Stimulated activated CD8-positive, alpha-beta memory T cell treated with anti-CD3 and anti-CD28 coated beads, Interleukin-7, amount 100 ng/mL, for 1 hour (primary cell): ENCODE results near the gene RETREG2.

Source experiments
- DNase-seq, 2 donors: peaks; one replicate each; pipeline ENCODE4 v3.0.0-alpha.2; 2020; ENCODE audit warnings: low read depth in 2 of 2

The RETREG2 gene

DNA sequence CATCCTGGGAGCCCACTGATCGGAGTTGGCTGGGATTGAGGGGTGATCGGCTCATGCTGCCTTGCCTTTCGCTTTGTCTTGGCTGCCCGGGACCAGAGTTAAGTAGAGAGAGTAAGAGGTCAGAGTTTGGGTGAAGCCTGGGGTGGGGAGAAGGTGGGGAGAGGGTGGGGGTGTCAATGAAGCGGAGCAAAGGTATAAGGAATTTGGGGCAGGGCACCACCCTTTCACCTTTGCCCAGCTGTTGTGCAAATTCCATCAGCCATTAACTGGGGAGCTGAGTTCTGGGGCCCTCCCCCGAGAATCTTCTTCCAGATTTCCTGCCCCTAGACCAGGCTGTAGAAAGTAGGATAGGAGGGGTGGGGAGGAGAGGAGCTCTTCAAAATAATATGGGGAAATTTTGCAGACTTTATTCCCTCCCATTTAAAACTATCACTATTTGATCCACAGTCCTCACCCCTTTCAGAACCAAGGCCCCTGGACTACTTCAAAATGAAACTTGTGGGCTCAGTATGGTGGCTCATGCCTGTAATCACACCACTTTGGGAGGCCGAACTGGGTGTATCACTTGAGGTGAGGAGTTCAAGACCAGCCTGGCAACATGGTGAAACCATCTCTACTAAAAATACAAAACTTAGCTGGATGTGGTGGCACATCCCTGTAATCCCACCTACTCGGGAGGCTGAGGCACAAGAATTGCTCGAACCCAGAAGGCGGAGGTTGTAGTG, 8.0 kb upstream of the RETREG2 start, which contains the start of gene SLC23A3:
SLC23A3 (minus strand) TSS at position 100 of the 725 bp plus-strand sequence; CDS start at position 55, 45 bp downstream.
- DNase-seq, result no peak

DNA sequence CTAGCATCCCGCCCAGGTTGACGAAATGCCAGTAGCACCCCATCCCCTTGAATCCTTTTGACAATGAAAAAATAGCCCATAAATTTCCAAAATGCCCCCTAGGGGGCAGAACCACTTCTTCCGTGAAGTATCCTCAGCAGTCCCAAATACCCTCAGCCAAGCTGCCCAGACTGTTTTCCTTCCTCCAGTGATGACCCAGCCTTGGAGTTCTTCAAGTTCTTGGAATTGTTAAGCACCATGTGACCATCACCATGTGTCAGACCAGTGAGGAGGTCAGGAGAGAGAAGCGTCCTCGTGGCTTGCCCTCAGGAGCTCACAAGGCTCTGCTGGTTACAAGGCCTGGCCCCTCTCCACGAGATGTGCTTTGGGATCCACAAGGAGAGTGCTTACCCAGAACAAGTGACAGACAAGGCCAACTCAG, 6.8 kb upstream of the RETREG2 start:
- DNase-seq, result no peak

DNA sequence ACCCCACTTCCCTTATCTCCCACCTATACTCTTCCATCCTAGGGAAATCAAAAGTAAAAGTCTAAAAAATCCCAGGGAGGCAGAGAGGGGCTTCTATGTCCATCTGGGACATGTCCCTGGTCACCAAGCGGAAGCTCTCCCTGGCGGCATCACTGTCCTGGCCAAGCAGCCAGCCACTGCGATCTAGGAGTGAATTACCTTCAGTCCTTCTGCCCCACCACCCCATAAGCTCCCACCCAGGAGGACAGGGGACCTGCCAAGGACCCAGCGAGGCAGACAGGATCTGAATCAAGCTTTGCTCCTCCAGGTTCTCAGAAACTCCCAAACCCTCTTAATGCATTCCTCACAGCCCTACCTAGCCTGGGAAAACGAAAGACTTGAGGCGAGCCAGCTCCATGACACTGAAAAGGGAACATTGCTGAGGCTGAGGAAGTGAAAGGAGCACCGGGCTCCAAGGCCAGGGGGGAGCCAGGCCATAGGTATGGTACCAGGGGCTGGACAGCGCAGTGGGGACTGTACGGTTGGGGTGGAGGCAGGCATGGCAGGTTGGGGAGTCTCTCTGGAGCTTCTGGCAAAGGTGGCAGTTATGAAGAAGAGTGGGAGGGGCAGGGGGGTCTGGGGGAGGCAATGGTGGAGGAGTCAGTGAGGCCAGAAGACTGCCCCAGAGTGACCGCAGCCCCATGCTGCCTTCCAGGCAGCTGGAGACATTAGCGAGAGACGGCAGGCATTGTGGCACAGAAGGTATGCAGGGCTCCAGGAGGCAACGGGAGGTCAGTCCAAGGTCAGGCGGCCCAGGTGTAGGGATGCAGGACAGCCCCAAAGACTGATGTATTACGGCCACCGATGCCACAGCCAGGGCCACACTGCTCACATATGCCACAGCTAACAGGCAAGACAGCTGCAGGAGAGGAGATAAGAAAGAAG, 5.6 kb upstream of the RETREG2 start:
- DNase-seq, result no peak

DNA sequence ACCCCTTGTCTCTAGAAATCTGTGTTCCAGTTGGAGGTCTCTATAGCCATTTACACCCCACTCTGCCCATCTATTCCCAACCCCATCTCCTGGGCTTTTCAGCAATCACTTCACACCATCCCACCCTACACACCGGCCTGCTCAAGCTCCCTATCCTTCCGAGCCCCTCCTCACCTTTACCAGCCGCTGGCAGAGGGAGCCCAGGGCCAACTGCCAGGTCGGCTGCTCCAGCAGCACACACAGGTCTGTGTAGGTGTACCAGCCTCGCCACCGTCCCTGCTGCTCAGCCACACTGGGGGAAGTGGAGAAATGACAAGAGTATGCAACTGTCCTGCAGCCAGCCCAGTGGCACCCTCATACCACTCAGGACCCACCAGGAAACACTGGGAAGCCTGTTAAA, 4.9 kb upstream of the RETREG2 start:
- DNase-seq, result no peak

DNA sequence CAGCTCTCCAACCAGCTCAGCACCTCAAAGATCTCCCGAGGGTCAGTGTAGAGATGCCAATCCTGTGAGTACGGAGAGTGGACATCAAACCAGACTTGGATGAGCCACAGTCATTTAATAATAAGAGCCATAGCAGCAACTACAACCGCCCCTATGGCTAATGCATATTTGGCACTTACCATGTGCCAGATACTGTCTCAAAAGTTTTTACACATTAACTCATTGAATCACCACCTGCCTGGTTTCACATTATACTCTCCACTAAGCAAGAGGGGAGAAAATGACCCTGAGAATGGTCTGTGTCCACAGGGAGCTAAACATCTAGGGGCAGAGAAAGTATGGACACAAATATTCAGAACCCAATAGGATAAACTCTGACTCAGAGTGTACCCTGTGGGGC, 3.9 kb upstream of the RETREG2 start:
- no peak for DNase-seq

DNA sequence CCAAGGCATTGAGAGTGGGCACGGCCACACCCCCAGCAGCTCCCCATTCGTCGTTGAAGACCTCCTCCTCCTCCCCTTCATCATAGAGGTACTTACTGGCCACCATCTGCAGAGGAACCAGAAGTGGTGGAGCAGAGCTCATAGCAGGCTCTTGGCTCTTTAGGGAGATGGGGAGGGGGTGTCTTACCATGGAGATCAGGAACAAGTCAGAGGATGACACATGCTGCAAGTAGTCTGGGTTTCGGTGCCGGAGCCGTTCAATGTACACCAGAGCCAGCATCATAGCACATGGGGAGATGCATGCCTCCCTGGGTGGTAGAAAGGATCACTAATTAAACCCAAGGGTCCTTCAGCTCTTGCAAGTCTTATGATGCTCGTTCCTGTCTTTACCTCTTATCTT, 3.3 kb upstream of the RETREG2 start:
- DNase-seq, result no peak

DNA sequence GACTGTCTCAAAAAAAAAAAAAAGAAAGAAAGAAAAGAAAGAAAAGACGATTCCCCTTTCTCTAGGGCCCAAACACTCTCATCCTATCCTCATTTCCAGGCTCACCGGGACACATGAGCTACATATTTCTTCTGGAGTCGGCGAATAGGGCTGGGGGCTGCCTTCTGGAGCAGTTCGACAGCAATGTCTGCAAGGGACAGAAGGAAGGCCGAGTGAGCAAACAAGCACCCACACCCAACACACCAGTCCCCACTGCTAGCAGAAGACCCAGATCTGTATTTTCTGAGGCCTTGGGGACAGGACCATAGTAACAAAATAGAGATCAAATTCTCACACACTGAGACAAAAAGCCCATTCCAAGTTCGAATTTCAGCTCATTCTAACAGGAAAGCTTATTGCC, 2.6 kb upstream of the RETREG2 start:
- DNase-seq, result no peak

DNA sequence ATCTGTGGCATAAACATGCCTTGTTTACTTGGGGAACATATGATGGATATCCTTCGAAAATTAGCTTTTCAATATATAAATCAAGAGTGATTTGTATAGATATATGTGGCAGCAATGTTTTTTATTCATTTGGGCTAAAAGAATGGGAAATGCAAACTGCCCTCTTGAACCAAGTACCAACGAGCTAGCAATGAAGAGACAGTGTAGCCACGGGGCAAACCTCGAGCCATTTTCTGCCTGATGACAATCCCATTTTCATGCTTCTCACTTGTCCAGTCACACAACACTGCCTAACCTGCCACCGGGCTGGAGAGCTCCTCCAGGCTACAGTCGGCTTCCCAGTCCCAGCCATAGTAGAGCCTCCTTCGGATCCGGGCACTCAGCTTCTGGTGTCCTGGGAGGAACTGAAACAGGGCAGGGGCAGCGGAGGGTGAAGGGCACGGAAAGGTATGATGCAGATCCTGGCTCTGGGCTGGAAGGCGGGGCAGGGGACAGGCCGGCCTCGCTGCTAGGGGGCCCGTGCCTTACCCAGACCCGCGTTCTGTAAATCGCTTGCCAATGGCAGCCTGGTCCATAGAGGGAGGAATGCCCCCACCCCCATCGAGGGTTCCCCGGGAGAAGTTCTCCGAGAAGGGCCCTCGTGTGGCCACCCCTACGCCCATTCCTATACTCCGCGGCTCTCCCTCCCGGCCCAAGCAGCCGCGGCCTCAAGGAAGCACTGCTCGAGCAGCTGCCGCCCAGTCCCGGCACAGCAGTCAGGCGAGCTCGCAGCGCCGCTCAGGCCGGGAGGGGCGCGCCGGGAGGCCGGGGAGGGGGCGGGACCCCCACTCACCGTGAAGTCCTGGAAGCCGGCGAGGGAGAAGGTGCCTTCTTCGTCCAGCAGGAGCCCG, 1.9 kb upstream of the RETREG2 start:
- no peak for DNase-seq

DNA sequence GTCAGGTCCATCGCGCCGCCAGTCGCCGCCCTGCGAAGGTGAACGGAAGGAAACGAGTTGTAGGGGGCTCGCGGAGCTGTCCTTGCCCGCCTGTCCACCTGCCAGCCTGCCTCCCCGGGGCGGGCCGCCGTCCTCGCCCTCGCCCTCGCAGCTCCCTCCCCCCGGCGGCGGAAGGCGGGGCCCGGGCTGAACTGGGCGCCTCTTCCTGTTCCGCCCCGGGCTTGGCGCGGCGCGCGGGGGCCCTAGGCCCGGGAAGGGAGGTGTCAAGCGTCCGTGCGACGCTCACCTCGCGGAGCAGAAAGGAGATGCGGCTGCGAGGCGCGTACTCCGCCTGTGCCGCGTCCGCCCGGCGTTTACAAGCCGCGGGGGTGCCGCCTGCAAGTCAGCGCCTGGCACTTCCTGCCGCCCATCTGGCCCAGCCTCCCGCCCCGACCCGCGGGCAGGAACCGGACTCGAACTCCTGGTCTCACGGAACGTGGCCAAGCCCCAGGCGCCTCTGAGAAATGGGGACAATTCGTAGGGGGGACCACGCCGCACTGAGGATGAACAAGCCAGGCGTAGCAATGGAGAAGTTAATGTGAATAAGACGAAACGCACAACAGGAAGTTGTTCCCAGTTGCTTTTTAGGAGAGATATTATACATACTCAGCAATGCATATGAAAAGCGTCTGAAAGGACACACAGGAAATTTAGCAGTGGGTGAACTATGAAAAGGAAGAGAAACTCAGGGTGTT, 1.1 kb upstream of the RETREG2 start, which contains the start of gene CNPPD1:
CNPPD1 (minus strand) TSS at position 108 of the 734 bp plus-strand sequence; CDS start at position 11, 97 bp downstream.
- peak; percentile 68 to 72 for DNase-seq

DNA sequence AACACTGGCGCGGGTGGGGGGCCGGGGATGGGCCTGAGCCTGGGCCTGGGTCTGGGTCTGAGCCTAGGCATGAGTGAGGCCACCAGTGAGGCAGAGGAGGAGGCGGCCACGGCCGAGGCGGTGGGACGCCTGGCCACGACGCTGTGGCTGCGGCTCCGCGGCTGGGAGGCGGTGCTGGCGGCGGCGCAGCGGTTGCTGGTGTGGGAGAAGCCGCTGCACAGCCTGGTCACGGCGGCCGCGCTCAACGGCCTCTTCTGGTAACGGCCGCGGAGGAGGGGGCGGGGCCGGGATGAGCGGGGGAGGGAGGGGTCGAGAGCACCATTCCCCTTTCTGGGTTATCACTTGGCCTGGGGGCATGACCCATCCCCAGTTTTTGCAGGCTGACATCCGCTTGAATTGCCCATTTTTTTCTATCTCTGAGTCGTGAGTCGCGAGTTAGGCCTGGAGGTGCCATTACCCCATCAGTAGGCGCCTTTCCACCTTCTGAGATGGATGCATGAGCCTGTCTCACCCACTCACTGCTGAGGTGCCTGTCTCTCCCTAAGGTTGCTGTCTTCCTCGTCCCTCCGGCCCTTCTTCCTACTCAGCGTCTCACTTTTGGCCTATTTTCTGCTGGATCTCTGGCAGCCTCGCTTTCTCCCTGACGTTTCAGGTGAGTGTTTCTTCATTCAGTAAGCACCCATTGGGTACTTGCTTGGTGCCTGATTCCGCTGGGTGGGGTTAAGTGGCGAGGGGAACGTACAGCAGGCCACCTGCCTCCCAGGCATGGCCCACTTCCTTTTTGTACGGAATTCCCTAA, 501 bp downstream of the RETREG2 start:
- no peak for DNase-seq

DNA sequence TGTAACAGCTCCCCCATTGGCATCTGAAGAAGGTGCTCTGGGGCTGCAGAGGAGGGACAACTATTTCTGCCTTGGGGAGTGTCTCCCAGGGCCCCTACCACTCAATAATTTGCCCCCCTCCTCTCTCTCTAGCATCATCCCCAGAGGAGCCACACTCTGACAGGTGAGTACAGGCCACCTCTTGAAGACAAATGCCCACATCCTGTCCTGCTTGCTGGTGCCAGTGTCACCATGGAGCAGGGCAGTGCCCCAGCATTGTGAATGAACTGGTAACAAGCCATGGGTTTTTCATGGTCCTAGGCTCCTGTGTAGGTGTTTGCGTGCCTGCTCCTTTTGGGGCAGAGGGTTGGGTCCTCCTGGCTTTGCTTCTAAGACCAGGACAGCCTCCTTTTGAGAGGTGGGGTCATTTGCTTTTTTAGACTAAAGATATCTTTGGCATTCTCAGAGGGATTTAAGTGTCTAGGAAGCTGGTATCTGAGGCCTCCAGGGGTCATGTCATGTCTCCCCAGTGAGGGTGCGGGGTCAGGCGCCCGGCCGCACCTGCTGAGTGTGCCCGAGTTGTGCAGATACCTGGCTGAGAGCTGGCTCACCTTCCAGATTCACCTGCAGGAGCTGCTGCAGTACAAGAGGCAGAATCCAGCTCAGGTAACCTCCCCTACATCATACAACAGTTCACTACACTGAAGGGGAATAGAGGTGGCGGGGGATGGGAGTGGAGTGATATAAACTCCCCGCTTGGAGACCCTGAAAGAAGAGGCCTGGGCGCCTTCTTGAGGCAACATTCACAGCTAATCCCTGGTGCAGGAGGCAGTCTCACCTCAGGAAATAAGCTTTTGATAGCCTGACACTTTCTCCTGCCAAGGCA, 1.8 kb downstream of the RETREG2 start:
- no peak for DNase-seq

DNA sequence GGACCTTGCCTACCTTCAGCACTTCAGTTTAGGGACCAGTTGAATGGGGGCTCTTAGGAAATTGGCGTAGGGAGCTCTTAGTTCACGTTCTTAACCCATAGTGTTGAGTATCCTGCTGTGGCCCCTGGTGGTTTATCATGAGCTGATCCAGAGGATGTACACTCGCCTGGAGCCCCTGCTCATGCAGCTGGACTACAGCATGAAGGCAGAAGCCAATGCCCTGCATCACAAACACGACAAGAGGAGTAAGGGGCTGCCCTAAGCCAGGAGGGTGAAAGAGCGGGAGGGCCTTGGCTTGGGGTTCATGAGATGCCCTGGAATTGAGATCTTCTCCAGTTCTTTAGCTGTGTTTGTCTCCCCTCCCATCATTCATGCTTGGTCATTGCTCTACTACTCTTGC, 2.9 kb downstream of the RETREG2 start:
- DNase-seq, result no peak

DNA sequence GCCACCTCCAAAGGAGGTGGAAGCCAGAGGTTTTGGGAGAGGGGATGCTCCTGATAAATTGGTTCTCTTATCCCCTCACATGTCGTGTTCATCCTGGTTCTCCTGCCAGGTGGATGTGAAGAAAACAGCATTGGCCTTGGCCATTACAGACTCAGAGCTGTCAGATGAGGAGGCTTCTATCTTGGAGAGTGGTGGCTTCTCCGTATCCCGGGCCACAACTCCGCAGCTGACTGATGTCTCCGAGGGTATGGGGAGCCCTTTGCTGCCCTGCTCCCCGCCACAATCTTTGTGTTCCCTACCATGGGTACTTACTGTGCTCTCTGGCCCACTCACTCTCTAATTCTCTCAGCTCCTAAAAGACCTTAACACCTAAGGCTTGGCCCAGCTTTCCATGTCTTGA, 3.5 kb downstream of the RETREG2 start:
- DNase-seq, result no peak

DNA sequence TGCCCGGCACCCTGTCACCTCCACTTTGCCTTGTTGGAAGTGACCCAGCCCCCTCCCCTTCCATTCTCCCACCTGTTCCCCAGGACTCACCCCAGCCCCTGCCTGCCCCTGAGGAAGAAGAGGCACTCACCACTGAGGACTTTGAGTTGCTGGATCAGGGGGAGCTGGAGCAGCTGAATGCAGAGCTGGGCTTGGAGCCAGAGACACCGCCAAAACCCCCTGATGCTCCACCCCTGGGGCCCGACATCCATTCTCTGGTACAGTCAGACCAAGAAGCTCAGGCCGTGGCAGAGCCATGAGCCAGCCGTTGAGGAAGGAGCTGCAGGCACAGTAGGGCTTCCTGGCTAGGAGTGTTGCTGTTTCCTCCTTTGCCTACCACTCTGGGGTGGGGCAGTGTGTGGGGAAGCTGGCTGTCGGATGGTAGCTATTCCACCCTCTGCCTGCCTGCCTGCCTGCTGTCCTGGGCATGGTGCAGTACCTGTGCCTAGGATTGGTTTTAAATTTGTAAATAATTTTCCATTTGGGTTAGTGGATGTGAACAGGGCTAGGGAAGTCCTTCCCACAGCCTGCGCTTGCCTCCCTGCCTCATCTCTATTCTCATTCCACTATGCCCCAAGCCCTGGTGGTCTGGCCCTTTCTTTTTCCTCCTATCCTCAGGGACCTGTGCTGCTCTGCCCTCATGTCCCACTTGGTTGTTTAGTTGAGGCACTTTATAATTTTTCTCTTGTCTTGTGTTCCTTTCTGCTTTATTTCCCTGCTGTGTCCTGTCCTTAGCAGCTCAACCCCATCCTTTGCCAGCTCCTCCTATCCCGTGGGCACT, 4.5 kb downstream of the RETREG2 start:
- no peak for DNase-seq

DNA sequence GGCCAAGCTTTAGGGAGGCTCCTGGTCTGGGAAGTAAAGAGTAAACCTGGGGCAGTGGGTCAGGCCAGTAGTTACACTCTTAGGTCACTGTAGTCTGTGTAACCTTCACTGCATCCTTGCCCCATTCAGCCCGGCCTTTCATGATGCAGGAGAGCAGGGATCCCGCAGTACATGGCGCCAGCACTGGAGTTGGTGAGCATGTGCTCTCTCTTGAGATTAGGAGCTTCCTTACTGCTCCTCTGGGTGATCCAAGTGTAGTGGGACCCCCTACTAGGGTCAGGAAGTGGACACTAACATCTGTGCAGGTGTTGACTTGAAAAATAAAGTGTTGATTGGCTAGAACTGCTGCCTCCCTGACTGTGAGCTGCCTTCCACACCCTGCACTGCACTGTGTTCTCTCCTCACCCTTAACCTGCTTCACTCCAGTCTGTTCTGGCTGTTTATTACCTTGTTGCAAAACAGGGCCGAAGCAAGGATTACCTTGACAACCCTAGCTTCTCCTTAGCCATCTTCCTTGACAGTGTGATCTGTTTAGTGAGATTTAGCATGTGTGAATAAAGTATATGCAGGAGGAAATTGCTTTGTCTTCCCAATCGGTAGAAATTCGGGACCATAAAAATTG, 5.2 kb downstream of the RETREG2 start:
- DNase-seq, result no peak

DNA sequence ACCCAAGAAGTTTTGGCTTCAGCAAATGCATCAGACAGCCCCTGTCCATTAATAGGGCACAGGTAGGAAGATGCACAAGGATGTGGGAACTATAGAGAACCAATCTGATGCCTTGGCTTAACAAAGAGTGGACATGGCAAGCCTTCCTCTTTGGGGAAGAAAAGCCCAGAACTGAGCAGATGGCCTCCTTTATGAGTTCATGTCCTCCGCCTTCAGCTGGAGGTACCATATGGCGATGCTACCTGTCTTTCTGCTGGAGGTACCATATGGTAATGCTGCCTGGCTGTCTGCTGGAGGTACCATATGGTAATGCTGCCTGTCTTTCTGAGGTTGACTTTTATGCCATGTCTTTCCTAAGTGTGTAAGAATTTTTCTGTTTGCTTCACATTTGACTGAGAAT, 6.0 kb downstream of the RETREG2 start:
- DNase-seq, result no peak

DNA sequence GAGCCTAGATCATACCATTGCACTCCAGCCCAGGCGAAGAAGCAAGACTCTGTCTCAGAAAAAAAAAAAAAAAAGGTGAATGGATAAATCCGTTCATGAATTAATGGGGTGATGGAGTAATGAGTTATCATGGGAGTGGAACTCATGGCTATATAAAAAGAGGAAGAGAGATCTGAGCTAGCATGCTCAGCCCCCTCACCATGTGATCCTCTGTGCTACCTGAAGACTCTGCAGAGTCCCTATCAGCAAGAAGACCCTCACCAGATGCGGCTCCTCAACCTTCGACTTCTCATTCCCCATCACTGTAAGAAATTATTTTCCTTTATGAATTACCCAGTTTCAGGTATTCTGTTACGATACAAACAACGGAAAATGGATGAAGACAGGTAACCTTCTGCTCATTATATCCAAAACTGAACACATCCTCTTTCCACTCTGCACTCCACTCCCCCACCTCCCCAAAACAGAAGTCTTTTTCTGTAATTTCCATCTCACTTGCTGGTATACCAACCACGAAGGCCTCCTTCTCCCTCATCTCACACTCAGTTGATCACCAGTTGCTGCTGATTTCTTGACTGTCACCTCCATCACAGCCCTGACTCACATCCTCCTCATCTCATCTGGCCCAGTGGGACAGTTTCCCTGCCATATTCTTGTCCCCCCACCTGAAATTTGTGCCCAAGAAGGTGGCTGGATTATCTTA, 8.8 kb downstream of the RETREG2 start:
- DNase-seq, result no peak
